Uterus (tissue), 4 donors: ENCODE data around the gene ZNF513. TPM values are rescaled to one million over a fixed set of nuclear protein-coding genes. Genes with fewer than 3 reads are reported as not detected.
"Not testable (repeated sequence)": the region's sequence is repeated elsewhere in the genome, so short reads cannot be mapped to it uniquely, and the experiment has no call there.

Experiments used
- DNase-seq, 2 donors: peaks; one replicate each; pipeline ENCODE4 v3.0.0-alpha.2; 2019 to 2020
- H3K27ac ChIP-seq, 2 donors: fragments of 200-600 bp; sonication (generic); 1 replicate in 1 of 2; 2 replicates in 1 of 2; pipeline ENCODE4 v1.5.1; 2016 to 2018
- H3K27me3 ChIP-seq, 2 donors: fragments of 200-600 bp; sonication (generic); one replicate each; pipeline ENCODE4 v1.5.1; 2018 to 2019; ENCODE audit warnings: control low read depth in 1 of 2
- H3K36me3 ChIP-seq, 2 donors: fragments of 200-600 bp; sonication (generic); one replicate each; pipeline ENCODE4 v1.5.1; 2019; ENCODE audit warnings: control low read depth in 1 of 2
- H3K4me1 ChIP-seq, 2 donors: fragments of 200-600 bp; sonication (generic); one replicate each; pipeline ENCODE4 v1.5.1; 2018 to 2019; ENCODE audit warnings: control low read depth in 1 of 2
- H3K4me3 ChIP-seq, 2 donors: fragments of 200-600 bp; sonication (generic); 1 replicate in 1 of 2; 2 replicates in 1 of 2; pipeline ENCODE4 v1.5.1; 2018 to 2019; ENCODE audit warnings: mild to moderate bottlenecking in 1 of 2
- H3K9me3 ChIP-seq, 2 donors: fragments of 200-600 bp; sonication (generic); one replicate each; pipeline ENCODE4 v1.5.1; 2019; ENCODE audit warnings: control low read depth in 1 of 2
- CTCF ChIP-seq, 4 experiments: fragments of 200-600 bp in 2 of 4; fragments of 450-650 bp in 2 of 4; sonication (generic) in 2 of 4; IDR thresholded peaks; one replicate each; pipeline ENCODE4 v1.5.1; 2016 to 2019; ENCODE audit warnings: antibody characterized with exemption in 4 of 4, mild to moderate bottlenecking in 2 of 4, moderate library complexity in 1 of 4
- POLR2A ChIP-seq, 2 donors: fragments of 450-650 bp; IDR thresholded peaks; one replicate each; pipeline ENCODE4 v1.6.1; 2016; ENCODE audit warnings: antibody characterized with exemption in 2 of 2, mild to moderate bottlenecking in 1 of 2, moderate library complexity in 1 of 2
- intact Hi-C: fragments of 100-400 bp; cut with DNase I; formaldehyde crosslinking; loops from one replicate; pipeline ENCODE4 v1.15.1; 2023; ENCODE audit warnings: low total_unique reads
- total RNA-seq, 4 donors: library from RNA; depleted of rRNA in 3 of 4; stranded (reverse); fragments of >200 nt in 3 of 4; gene quantifications; one replicate each; pipeline versions ENCODE4 v1.1.0 to v1.2.4, GENCODE V29; 2014 to 2023
- donor health status: DM: yes; HTN: yes; CAD: no.

The ZNF513 gene
- total RNA-seq, 4 donors from 2014 or later = 0.88 to 16.1 (median 12.0) TPM

GRCh38 chr2:27353762-27354596 is 26.6 kb downstream of the ZNF513 start:
- peaks cover 5 to 7% of the 10 kb centered on the region in 2 donors for H3K4me1 ChIP-seq
- H3K27ac ChIP-seq = no peak overlapping the region
- no peaks in the 10 kb centered on the region for H3K36me3 ChIP-seq
- TF ChIP-seq POLR2A (IDR thresholded peaks at IDR 0.05) = no peak
- TF ChIP-seq CTCF (IDR thresholded peaks at IDR 0.05) = no peak
- no peak for DNase-seq
- no peak overlapping the region for H3K4me3 ChIP-seq
- no peaks in the 10 kb centered on the region for H3K9me3 ChIP-seq
- no peaks in the 10 kb centered on the region for H3K27me3 ChIP-seq
- intact Hi-C loops = no loop called here

- H3K36me3 ChIP-seq, H3K27ac ChIP-seq, H3K4me1 ChIP-seq, H3K9me3 ChIP-seq, H3K4me3 ChIP-seq, DNase-seq, intact Hi-C loops, H3K27me3 ChIP-seq: not testable (repeated sequence)
Measured at GRCh38 chr2:27353386-27353761, 27.2 kb downstream of the ZNF513 start.

- DNase-seq = no peak
- Histone ChIP-seq H3K27me3 (no peaks in the 10 kb centered on the region), H3K36me3 (no peaks in the 10 kb centered on the region), H3K9me3 (no peaks in the 10 kb centered on the region), H3K4me1 (peaks cover 5 to 7% of the 10 kb centered on the region in 2 donors), H3K4me3 (no peak overlapping the region), H3K27ac (no peak overlapping the region)
- intact Hi-C loops = no loop called here
- TF ChIP-seq CTCF (IDR thresholded peaks at IDR 0.05) (no peak), POLR2A (IDR thresholded peaks at IDR 0.05) (no peak)
Measured at GRCh38 chr2:27351802-27352598, 28.5 kb downstream of the ZNF513 start.

GRCh38 chr2:27350106-27350693 is 30.3 kb downstream of the ZNF513 start:
- Histone ChIP-seq H3K4me3 (no peak overlapping the region), H3K9me3 (no peaks in the 10 kb centered on the region), H3K4me1 (peaks cover 0 to 2% of the 10 kb centered on the region in 2 donors), H3K36me3 (no peaks in the 10 kb centered on the region), H3K27me3 (no peaks in the 10 kb centered on the region), H3K27ac (no peak overlapping the region)
- no peak for DNase-seq
- no peak for TF ChIP-seq POLR2A (IDR thresholded peaks at IDR 0.05)
- TF ChIP-seq CTCF (IDR thresholded peaks at IDR 0.05) = no peak
- intact Hi-C loops = no loop called here

GRCh38 chr2:27347641-27348040 is 32.9 kb downstream of the ZNF513 start:
- Histone ChIP-seq H3K27ac (no peak overlapping the region), H3K27me3 (no peaks in the 10 kb centered on the region), H3K36me3 (no peaks in the 10 kb centered on the region), H3K4me3 (no peak overlapping the region), H3K9me3 (no peaks in the 10 kb centered on the region), H3K4me1 (no peaks in the 10 kb centered on the region)
- intact Hi-C loops = no loop called here
- DNase-seq = no peak
- TF ChIP-seq POLR2A (IDR thresholded peaks at IDR 0.05) = no peak
- no peak for TF ChIP-seq CTCF (IDR thresholded peaks at IDR 0.05)
